Adrenal gland (tissue), 5 donors: Measurements from ENCODE around the gene EGFLAM.

ENCODE experiments used
- POLR2A ChIP-seq, 2 donors: fragments of 450-650 bp; IDR thresholded peaks; one replicate each; pipeline ENCODE4 v1.6.1; 2017; ENCODE audit warnings: antibody characterized with exemption in 2 of 2, mild to moderate bottlenecking in 2 of 2, moderate library complexity in 1 of 2
- TF ChIP-seq, protein P1 (sequence below), 6 experiments: fragments of 450-650 bp in 4 of 6; fragments of 200-600 bp in 2 of 6; sonication (generic) in 1 of 6; IDR thresholded peaks; 1 replicate in 5 of 6; 2 replicates in 1 of 6; pipeline versions ENCODE4 v1.5.1 to v1.8.0; 2016 to 2021; ENCODE audit warnings: antibody characterized with exemption in 6 of 6, mild to moderate bottlenecking in 2 of 6, moderate library complexity in 1 of 6
- donor health status: DM: no; HTN: no; CAD: no.

DNA sequence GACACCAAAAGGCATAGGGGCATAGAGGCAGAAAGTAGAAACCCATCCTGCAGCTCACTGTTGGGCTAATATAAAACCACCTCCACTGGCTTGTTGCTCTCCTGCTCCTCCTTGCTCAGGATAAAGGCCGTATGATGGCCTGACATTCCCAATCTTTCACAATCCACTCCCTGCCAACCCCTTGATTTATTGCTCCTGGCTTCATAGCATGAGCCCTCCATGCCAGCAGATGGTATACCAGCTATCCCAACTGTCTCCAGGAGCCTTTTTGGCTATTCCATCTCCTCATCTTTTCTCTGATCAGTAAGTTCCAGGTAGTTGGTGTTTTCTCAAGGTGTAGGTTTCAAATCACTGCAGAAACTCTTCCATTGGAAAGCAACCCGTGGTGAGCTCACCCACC is 128.8 kb downstream of the EGFLAM start:
- TF ChIP-seq, protein P1, sequence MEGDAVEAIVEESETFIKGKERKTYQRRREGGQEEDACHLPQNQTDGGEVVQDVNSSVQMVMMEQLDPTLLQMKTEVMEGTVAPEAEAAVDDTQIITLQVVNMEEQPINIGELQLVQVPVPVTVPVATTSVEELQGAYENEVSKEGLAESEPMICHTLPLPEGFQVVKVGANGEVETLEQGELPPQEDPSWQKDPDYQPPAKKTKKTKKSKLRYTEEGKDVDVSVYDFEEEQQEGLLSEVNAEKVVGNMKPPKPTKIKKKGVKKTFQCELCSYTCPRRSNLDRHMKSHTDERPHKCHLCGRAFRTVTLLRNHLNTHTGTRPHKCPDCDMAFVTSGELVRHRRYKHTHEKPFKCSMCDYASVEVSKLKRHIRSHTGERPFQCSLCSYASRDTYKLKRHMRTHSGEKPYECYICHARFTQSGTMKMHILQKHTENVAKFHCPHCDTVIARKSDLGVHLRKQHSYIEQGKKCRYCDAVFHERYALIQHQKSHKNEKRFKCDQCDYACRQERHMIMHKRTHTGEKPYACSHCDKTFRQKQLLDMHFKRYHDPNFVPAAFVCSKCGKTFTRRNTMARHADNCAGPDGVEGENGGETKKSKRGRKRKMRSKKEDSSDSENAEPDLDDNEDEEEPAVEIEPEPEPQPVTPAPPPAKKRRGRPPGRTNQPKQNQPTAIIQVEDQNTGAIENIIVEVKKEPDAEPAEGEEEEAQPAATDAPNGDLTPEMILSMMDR (IDR thresholded peaks at IDR 0.05): no peak
- TF ChIP-seq POLR2A (IDR thresholded peaks at IDR 0.05): no peak
